Stimulated activated CD4-positive, alpha-beta T cell treated with anti-CD3 and anti-CD28 coated beads, Interleukin-2, amount 100 ng/mL, for 48 hours (primary cell): ENCODE measurements around the gene ACOT7.

ENCODE experiments used
- DNase-seq, 2 donors: peaks; one replicate each; pipeline ENCODE4 v3.0.0-alpha.2; 2020

Gene ACOT7

GRCh38 chr1:6338695-6339094 is 54.9 kb downstream of the ACOT7 start:
- DNase-seq, result no peak

DNA sequence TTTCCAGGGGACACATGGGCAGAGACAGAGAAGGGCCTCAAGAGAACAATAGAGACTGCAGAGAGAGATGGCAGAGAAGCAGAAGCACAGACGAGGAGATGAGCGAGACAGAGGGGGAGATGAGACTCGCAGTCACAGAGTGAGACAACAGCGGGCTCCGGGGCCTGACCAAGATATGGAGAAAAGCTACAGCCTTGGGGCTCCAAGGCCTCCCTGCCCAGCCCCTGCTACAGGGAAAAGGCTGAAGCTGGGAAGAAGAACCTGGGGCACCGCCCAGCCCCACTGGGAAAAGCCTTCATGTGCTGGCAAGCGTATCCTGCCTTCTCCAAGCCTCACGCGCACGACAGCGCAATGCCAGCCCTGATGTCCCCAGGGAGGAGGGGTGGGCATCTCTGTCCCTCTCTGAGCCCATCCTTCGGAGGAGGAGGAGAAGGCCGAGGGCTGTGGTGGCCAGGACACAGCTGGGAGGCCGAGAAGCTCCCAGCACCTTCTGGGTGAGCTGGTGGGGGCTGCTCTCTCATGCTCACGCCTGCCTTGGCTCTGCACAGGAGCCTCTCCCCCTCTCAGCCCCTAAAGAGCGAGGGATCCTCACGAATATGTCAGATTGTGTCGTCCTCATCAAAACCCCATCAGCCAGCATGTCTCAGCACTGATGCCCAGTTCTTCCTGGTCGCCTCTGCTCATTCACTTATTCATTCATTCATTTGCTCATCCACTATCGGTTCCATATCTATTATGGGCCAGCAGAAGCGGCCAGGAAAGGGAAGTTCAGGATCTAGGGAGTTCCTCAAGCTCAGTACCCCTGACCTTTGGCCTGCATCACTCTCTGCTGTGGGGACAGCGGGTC is 56.6 kb downstream of the ACOT7 start:
- DNase-seq, result no peak

- no peak for DNase-seq
These were observed 59.1 kb downstream of the ACOT7 start for GRCh38 chr1:6334261-6334993.

DNA sequence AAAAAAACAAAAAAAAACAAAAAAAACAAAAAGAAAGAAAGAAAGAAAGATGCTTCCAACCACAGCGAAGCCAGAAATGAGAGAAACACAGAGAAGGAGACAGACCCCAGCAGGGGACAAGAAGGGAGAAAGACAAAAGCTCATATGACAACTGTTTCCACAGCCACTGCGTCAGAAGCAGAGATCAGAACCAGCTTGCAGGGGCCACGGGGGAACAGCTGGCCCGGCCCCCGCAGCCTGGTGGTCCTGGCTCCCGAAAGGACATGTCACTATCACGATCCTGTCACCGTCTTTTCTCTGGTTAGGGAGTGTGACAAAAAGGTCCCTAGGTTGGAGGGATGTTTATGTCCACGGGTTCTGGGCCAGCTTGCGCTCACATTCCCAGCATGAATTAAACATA is 60.7 kb downstream of the ACOT7 start:
- no peak for DNase-seq

DNA sequence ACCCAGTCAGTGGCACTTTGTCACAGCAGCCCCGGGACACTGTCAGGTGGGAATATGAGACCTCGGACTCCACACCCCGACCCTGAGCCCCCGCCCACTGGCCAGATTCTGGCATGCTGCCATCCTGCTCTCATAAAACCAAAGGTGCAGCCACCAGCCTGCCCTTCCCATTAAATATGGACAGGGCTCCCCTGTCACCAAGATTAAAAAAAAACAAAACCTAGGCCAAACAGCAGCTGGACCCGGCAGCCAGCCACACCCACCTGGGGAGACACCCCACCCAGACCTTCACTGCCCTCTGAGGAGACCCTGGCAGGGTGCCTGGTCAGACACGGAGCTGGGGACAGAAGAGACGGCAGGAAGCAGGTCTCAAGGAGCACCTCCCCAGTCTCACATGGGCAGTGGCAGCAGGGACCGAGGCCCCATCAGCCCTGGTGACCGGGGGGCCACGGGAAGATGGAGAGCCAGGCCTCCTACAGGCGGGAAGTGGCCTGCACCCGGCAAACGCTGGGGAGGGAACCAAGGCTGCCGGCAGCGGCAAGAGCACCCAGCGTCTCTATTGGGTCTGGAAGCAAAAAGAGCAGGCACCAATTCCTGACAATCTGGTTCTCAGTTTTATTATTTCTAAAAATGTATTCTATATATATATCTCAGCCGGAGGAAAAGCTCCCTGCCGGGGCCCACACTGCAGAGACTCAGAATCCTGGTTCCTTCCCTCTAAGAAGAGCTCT is 61.9 kb downstream of the ACOT7 start:
- no peak for DNase-seq

DNA sequence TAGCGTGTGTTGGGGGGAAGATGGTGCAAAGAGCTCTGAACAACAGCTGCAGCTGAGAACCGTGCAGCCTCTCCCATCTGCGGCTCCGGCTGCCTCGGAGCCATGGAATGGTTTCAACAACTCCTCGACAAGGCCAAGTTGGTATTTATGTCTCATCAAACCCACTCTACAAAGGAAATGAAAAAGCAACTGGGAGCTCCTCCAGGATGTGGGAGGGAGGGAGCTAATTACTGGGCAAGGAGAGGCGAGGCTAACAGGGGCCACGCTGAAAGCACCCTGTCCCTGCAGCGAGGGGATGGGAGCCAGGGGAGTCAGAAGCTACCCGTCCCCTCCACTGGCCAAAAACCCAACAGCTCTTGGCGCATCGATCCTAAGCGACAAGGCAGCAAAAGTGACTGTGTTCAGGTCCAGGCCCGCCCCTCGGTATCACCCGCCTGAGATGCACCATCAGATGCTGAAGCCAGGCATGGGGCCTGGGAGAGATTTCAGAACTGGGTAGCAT is 63.1 kb downstream of the ACOT7 start:
- no peak for DNase-seq

- no peak for DNase-seq
These were observed 63.7 kb downstream of the ACOT7 start for GRCh38 chr1:6329851-6330250.

GRCh38 chr1:6329396-6329795 is 64.2 kb downstream of the ACOT7 start:
- no peak for DNase-seq

DNA sequence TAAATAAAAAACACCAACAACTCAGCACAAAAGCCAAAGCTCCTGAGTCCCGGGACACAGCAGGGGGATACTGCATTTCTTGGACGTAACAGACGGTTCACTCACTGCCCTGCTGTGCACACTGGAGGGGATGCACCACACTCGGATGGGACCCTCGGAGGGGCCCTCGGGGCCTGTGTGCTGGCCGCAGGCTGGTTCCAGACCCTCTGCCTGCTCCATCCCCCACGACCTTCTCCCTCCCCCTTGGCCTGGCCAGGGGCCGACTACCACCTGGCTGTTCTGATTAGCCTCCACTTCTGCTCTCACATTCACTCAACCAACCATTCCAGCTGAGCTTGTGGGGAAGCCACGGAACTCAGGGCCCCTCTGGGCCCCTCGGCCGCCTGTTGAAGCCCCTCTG is 64.9 kb downstream of the ACOT7 start:
- DNase-seq, result no peak

GRCh38 chr1:6328091-6328490 is 65.5 kb downstream of the ACOT7 start:
- DNase-seq, result no peak

- DNase-seq, result no peak
These were observed 68.1 kb downstream of the ACOT7 start for GRCh38 chr1:6325482-6325881.

DNA sequence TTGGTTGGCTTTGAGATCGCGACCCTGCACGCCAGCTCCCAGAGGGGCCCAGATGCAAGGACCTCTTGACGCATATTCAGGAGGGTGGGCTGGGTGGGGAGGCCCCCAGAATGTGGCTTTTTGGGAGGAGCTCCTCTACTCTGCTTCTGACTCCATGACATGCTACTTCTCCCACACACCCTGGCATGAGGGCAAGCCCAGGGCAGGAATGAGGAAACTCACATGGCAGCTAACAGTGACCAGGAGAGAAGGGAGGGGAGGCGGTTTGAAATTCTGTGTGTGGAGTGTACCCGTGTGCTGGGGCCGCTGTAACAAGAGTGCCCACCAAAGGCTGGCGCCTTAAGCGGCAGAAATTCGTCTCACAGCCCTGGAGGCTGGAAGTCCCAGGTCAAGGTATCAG is 71.4 kb downstream of the ACOT7 start:
- no peak for DNase-seq

DNA sequence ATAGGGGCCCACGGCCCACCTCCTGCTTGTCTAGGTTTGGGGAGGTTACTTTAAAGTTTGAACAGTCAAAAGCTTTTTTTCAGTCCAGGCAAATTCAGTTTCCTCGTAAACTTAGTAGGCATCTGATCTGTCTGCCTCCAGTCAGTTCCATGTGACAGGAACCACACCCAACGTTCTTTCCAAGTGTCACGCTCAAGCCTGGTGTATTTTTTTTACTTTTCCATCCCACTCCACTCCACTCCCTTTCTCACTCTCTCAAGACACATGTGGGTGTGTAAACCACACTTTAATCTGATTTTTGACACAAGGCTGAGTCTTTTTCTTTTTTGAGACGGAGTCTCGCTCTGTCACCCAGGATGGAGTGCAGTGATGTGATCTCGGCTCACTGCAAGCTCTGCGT is 72.4 kb downstream of the ACOT7 start:
- no peak for DNase-seq

DNA sequence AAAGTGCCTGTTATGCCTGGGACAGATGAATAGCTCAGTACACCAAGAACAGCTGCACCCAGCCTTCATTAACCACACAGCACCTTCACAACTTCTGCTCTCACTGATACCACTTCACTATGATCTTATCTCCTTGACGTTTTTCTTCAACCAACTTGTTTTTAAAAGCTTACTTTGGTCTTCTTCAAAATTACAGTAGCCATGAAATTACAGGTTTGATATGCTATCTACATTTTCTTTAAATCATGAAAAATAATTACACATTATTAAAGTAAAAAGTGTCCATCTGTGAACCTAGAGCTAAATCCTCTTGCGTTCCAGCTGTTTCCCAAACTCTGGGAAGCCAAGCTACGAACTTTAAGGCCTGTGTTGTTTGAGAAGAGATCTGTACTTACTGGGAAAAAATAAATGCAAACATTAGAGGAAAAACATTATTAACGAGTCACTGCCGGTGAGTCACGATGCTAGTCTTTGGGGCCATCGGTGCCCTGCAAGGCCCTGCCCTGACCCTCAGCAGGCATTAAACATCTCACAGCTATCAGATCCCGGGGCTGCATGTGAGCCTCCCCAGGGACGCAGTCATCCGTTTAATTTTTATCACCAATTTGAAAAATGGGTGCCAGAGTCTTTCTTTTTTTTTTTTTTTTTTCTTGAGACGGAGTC is 76.3 kb downstream of the ACOT7 start:
- no peak for DNase-seq

GRCh38 chr1:6316240-6317097 is 77.1 kb downstream of the ACOT7 start:
- DNase-seq, result no peak

DNA sequence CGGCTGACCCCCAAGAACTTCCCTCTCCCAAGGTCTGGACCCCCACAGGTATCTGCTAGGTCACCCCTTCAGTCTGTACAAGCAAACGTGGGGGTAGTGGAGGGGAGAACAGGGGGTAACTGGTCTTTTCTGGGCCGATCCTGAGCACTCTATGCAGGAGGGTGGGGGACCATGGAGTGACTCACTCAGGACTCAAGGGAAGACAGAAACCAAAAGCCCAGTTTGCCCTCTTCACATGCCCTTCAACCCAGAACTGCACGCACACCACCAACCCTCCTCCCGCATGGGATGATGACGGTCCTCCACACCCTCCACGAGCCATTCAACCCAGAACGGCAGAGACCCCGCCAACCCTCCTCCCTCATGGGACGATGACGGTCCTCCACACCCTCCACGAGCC is 79.1 kb downstream of the ACOT7 start:
- DNase-seq, result no peak

DNA sequence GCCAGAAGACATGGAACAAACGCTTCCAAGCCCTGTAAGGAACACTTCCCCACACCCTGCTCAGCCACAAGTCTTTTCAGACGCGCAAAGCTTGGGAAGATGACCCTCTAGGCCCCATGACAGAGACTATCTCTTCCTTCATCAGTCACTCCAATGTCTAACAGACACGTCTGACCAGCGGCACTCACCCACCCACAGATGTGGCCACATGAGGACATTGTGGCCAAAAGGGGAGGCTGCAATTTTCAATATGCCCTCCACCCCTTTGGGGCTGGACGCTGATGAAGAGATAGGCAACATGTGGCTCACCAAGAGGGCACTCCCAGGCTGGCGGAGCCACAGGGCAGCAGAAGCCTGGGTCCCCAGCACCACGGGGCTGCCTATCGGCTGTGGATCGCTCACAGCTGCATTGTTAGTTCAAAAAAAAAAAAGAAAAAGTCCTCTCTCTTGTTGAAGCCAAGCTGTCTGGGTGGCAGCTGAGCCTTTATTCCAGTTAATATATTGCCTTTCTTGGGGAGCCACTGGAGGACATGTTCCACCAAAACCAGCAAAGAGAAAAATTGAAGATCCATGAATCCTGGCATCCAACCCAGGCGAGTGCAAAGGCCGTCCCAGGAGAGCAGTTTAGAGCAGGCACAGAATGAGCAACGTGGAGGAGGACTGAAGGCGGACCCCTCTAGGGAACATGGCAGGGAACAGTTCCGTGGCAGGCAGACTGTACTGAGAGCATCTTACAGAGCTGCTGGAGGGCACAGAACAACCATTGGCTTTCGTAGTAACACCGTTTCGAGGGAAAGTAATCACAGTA is 80.0 kb downstream of the ACOT7 start:
- DNase-seq, result no peak

DNA sequence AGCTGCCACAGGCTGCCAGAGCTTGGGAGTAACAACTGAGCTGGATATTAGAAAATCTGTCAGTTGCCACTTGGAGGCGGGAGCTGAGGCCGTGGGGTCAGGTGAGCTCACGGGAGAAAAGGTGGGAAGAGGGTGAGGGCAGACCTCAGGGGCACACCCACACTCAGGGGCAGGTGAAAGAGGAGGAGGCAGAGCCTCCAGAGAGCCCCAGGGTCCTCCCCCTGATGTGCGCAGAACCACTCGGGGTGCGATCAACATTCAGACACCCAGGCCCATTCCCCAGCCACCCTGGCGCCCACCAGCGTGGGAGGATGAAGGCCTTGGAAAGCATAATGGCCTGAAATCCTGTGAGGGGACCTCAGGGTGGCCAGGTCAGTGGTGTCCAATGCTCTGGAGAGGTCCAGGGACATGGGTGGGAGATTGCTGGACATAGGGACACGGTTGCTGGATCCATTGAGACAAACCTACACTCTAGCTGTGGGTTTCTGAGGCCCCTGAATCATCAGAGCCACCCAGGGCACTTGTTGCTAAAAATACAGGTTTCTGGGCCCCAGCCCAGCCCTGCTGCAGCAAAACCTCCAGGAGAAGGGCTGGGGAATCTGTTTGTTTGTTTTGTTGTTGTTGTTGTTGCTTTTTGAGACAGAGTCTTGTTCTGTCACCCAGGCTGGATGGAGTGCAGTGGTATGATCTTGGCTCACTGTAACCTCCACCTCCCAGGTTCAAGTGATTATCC is 83.3 kb downstream of the ACOT7 start:
- no peak for DNase-seq

DNA sequence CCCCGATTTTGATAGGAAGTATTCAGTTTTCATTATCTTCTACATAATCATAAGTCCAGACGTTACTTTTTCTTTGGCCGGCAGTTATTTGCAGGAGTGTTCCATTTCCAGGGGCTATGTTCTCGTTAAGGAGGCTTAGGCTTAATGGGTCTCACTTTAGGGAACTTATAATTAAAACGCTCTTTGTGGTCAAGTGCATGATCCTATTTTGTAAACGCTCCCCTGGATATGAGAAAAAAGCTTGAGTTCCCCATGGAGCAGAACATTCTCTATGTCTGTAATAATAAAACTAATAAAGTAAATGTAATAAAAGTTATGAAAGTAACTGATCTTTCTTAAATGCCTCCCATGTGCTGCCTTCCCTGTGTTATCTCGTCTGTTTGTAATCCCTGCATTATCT is 84.0 kb downstream of the ACOT7 start:
- no peak for DNase-seq

GRCh38 chr1:6308449-6308848 is 85.1 kb downstream of the ACOT7 start:
- DNase-seq, result no peak
